ENCODE results near the gene ETDC.

DNA sequence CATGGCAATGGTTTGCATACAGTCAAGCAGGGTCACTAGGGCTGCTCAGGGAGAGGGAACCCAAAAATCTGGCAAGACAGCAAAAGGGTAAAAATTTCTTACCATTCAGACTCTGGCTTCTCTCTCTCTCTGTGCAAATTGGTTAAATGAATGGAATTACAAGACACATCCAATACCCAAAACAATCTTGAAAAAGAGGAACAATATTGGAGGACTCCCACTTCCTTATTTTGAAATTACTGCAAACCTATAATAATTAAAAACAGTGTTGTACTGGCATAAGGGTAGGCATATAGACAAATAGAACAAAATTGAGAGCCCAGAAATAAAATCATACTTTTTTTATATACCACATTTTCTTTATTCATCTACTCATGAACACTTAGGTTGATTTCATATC is 33.3 kb upstream of the ETDC start:
- TF ChIP-seq, protein P1, sequence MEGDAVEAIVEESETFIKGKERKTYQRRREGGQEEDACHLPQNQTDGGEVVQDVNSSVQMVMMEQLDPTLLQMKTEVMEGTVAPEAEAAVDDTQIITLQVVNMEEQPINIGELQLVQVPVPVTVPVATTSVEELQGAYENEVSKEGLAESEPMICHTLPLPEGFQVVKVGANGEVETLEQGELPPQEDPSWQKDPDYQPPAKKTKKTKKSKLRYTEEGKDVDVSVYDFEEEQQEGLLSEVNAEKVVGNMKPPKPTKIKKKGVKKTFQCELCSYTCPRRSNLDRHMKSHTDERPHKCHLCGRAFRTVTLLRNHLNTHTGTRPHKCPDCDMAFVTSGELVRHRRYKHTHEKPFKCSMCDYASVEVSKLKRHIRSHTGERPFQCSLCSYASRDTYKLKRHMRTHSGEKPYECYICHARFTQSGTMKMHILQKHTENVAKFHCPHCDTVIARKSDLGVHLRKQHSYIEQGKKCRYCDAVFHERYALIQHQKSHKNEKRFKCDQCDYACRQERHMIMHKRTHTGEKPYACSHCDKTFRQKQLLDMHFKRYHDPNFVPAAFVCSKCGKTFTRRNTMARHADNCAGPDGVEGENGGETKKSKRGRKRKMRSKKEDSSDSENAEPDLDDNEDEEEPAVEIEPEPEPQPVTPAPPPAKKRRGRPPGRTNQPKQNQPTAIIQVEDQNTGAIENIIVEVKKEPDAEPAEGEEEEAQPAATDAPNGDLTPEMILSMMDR (IDR thresholded peaks at IDR 0.05): no peak
- no peak for TF ChIP-seq EP300 (IDR thresholded peaks at IDR 0.05)
